K562 (cell line): ENCODE results near the gene TMEM135.

ENCODE experiments used
- GABPB1 ChIP-seq: sonication (generic); formaldehyde crosslinking; IDR thresholded peaks from 2 replicates; pipeline ENCODE4 v1.8.0; 2022; ENCODE audit warnings: mild to moderate bottlenecking, missing genetic modification reagents
- HSF4 ChIP-seq: fragments of 250-450 bp; sonication (Bioruptor Pico); IDR thresholded peaks from 2 replicates; pipeline ENCODE4 v2.1.2; 2022; ENCODE audit warnings: mild to moderate bottlenecking, moderate library complexity, borderline replicate concordance
- JUNB ChIP-seq: fragments of 450-650 bp; formaldehyde crosslinking; conservative IDR thresholded peaks from 2 replicates; pipeline ENCODE4 v1.4.0; 2020; ENCODE audit warnings: mild to moderate bottlenecking
- LCOR ChIP-seq: sonication (generic); formaldehyde crosslinking; IDR thresholded peaks from 2 replicates; pipeline ENCODE4 v1.8.0; 2022; ENCODE audit warnings: mild to moderate bottlenecking, missing genetic modification reagents
- PHTF2 ChIP-seq: fragments of 250-450 bp; sonication (Bioruptor Pico); IDR thresholded peaks from 2 replicates; pipeline ENCODE4 v1.5.0; 2021; ENCODE audit warnings: mild to moderate bottlenecking
- RBFOX2 ChIP-seq: fragments of 200-400 bp; formaldehyde crosslinking; IDR thresholded peaks from 2 replicates; pipeline ENCODE4 v1.6.1; 2017; ENCODE audit warnings: low read depth, mild to moderate bottlenecking, low read length, moderate library complexity
- SMAD3 ChIP-seq: fragments of 450-650 bp; formaldehyde crosslinking; conservative IDR thresholded peaks from 2 replicates; pipeline ENCODE4 v1.4.0; 2020; ENCODE audit warnings: mild to moderate bottlenecking
- SNRNP70 ChIP-seq: fragments of 200-400 bp; formaldehyde crosslinking; optimal IDR thresholded peaks from 2 replicates; pipeline ENCODE3; 2017; ENCODE audit warnings: low read depth, low read length
- ZNF436 ChIP-seq: fragments of 250-450, 450-650 bp; sonication (Bioruptor Pico); formaldehyde crosslinking; IDR thresholded peaks from 2 replicates; pipeline ENCODE4 v1.7.0; 2020; ENCODE audit warnings: mild to moderate bottlenecking
- TF ChIP-seq, protein P1 (sequence below), 3 experiments: IDR thresholded peaks in 2 of 3; conservative IDR thresholded peaks in 1 of 3; 2 replicates each; pipeline ENCODE4 v1.5.1; 2011 to 2012; ENCODE audit warnings: low read length in 3 of 3, mild to moderate bottlenecking in 3 of 3, control low read depth in 2 of 3, improper control_type of control experiment in 1 of 3, inconsistent platforms in 1 of 3, low read depth in 1 of 3, mixed read lengths in 1 of 3, moderate library complexity in 1 of 3; ENCODE audit not compliant: insufficient read depth in 2 of 3

DNA sequence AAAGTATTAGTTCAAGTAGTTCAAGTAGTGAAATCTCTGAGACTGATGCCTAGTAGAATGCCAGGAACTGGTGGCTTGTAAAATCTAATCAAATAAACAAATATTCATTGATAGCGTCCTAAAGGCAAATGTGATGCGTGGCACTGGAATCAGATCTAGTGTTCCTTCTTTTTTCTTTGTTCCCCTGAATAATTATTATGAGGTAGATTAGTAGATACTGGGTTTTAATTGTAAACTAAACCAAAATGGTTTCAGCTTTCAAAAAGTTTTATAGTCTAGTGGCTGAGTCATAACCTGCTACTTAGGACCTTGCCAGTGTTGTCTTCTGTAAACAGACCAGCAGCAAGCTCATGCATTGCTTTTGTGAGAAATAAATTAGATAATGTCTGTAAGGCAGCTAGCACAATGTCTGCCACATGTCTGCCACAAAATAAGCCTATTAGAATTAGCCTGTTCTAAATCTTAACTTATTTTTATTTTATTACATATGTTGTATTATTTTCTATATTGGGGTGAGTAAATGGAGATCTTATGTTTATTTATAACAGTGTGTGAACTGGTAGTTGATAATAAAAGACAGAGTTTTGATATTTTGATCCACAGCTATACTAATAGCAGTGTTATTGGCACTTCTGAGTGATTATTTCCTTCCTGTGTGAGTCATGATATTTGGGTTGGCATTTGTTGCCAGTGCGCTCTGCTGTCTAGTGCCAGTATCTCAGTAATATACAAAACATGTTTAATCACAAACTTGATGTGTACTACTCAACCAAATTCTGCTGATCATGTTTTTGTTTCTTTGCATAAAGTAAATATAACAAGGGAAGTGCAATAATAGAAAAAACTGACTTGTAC lies 135.7 kb downstream of the TMEM135 start:
- no peak for TF ChIP-seq HSF4 (CRISPR knock-in tag)
- TF ChIP-seq RBFOX2, result no peak
- TF ChIP-seq PHTF2 (CRISPR knock-in tag), result no peak
- TF ChIP-seq, protein P1, sequence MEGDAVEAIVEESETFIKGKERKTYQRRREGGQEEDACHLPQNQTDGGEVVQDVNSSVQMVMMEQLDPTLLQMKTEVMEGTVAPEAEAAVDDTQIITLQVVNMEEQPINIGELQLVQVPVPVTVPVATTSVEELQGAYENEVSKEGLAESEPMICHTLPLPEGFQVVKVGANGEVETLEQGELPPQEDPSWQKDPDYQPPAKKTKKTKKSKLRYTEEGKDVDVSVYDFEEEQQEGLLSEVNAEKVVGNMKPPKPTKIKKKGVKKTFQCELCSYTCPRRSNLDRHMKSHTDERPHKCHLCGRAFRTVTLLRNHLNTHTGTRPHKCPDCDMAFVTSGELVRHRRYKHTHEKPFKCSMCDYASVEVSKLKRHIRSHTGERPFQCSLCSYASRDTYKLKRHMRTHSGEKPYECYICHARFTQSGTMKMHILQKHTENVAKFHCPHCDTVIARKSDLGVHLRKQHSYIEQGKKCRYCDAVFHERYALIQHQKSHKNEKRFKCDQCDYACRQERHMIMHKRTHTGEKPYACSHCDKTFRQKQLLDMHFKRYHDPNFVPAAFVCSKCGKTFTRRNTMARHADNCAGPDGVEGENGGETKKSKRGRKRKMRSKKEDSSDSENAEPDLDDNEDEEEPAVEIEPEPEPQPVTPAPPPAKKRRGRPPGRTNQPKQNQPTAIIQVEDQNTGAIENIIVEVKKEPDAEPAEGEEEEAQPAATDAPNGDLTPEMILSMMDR (IDR thresholded peaks at IDR 0.05 in 2 of 3, conservative IDR thresholded peaks at IDR 0.05 in 1 of 3; ENCODE audit: insufficient read depth in 2 of 3, low read depth in 1 of 3, low read length in 3 of 3), result no peak
- no peak for TF ChIP-seq ZNF436 (CRISPR knock-in tag)
- TF ChIP-seq GABPB1 (CRISPR knock-in tag), result no peak
- no peak for TF ChIP-seq LCOR (CRISPR knock-in tag)
- no peak for TF ChIP-seq JUNB
- no peak for TF ChIP-seq SMAD3 (CRISPR knock-in tag)
- no peak for TF ChIP-seq SNRNP70
